ENCODE results near the gene AMOTL2.

The AMOTL2 gene

DNA sequence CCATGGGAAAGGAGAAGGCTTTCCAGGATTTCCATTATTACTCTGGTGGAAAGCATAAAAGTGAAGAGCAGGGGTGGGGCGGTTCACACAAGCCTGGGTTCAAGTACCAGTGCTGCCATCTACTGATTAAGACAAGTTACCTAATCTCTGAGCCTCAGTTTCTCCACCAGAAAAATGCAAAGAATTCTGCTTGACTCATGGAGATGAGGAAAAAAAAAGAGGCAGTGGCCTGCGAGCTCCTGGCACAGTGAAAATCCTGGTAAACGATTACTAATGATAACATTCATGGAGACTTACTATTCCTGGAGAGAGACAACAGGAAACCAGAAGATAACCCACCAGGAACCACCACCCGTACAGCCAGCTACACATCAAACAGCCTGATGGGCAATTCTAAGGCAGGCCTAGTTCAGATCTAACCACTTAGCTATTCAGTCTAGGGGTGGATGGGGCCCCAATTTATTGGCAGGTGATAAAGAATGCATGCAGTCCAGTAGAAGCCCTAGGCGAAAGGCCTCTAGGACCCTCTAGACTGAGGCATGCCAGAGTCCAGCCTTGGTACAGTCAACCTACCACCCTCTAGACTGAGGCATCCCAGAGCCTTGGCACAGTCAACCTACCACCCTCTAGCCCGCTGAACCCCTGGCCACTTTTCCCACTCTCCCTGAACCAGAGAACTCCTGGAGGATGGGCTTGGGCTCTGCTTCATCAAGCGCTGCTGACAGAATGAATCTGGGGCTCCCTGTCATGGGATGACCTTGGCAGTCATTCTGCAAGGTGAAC lies 2.5 kb downstream of the AMOTL2 start:
- TF ChIP-seq, protein P1, sequence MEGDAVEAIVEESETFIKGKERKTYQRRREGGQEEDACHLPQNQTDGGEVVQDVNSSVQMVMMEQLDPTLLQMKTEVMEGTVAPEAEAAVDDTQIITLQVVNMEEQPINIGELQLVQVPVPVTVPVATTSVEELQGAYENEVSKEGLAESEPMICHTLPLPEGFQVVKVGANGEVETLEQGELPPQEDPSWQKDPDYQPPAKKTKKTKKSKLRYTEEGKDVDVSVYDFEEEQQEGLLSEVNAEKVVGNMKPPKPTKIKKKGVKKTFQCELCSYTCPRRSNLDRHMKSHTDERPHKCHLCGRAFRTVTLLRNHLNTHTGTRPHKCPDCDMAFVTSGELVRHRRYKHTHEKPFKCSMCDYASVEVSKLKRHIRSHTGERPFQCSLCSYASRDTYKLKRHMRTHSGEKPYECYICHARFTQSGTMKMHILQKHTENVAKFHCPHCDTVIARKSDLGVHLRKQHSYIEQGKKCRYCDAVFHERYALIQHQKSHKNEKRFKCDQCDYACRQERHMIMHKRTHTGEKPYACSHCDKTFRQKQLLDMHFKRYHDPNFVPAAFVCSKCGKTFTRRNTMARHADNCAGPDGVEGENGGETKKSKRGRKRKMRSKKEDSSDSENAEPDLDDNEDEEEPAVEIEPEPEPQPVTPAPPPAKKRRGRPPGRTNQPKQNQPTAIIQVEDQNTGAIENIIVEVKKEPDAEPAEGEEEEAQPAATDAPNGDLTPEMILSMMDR (IDR thresholded peaks at IDR 0.05; ENCODE audit: control insufficient read depth, extremely low read depth, insufficient read depth), result no peak
- no peak for DNase-seq (ENCODE audit: low read depth)
- no peak overlapping the region for H3K4me3 ChIP-seq (ENCODE audit: low read depth, low read length)

DNA sequence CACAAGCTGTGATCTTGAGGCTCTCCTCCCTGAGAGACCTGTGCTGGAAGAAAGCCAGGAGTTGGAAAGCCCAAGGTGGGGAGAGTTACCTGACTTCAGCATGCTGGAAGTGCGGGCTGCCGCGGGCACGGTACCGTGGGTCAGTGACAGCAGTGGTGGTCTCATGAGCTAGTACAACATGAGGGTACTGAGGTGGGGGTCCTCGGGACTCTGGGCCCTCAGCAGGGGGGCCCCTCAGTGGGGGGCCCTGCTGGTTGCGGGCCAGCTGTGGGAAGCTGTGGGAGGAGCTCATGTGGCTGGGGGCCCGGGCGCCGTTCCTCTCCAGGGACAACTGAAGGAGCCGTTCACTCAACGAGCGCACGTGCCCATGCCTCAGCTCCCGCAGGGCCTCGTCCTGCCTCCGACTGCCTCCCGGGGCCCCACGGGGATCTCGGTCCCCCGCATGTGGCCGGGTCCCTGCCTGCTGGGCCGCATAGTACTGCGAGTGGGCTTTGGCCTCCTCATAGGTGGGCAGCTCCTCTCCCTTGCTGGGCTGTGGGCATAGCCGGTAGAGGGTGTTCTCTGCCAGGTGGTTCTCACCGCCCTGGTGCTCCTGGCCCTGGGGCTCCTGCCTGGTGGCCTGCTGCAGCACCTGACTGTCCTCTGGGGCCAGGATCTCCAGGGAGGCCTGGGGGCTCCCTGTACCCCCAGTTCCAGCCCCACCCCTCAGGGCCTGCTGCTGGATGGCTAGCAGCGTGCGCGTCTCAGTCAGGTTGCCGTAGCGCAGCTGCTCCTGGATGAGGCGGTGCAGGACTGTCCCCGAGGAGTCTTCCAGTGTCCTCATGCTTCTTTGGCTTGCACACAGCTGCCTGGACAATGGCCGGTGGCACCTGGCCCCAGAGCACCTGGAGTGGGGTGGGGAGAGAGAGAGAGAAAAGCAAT lies 3.4 kb downstream of the AMOTL2 start:
- TF ChIP-seq, protein P1 (IDR thresholded peaks at IDR 0.05; ENCODE audit: control insufficient read depth, extremely low read depth, insufficient read depth), result no peak
- DNase-seq (ENCODE audit: low read depth), result no peak
- H3K4me3 ChIP-seq (ENCODE audit: low read depth, low read length), result no peak overlapping the region

DNA sequence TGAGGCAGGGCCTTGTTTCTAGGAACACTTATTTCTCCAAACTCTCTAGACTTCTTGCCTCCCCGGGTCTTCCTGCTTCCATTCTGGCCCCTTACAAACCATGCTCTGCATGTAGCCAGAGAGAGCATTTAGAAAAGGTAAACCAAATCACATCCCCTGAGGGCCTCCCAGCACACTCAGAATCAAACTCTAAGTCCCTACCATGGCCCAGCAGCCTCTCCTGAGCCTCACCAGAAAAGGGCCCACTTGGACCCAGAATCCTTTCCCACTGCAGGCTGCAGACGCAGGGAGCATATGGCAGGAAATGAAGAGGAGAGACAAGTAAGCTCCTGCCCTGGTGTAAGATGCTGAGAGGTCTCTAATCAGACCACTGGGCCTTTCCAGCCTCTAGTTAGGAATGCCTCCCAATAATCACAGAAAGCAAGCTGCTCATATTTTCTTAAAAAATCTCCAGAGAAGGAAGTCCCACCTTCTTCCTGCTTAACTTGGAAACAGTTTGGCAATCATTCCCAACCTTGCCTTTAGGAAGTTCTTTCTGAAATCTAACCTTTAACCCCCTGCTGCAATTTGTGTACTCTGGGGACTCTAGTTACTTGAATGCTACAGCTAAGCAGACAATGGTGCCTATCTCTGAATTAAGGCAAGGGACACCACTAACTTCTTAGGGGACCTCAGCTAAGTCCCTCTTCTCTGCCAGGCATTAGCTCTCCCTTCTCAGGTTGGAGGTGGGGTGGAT lies 4.2 kb downstream of the AMOTL2 start:
- TF ChIP-seq, protein P1 (IDR thresholded peaks at IDR 0.05; ENCODE audit: control insufficient read depth, extremely low read depth, insufficient read depth), result no peak
- H3K4me3 ChIP-seq (ENCODE audit: low read depth, low read length), result no peak overlapping the region
- DNase-seq (ENCODE audit: low read depth), result no peak

DNA sequence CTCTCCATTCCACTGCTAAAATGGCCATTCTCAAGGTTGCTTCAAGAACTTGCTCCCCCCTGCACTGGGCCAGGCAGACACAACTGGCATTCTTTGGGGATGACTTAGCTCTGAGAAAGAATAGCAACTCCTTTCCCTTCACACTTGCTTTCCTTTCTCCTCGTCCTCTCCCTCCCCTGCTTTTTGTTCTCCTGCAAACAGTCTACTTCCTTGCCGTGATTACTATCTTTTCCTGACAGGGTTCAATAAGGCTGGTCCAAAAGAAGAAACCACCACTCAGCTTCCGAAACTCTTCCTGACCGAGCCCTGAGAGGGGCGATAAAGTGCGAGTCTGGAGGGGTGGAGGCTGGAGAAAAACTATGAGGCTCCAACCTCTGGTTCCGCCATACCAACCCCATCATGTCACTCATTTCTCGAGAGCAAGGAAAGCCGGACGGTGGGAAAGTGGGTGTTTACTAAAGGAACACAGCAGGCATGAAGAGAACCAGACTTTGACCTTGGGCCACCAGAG lies 5.0 kb downstream of the AMOTL2 start:
- no peak overlapping the region for H3K4me3 ChIP-seq (ENCODE audit: low read depth, low read length)
- DNase-seq (ENCODE audit: low read depth), result no peak
- TF ChIP-seq, protein P1 (IDR thresholded peaks at IDR 0.05; ENCODE audit: control insufficient read depth, extremely low read depth, insufficient read depth), result no peak

DNA sequence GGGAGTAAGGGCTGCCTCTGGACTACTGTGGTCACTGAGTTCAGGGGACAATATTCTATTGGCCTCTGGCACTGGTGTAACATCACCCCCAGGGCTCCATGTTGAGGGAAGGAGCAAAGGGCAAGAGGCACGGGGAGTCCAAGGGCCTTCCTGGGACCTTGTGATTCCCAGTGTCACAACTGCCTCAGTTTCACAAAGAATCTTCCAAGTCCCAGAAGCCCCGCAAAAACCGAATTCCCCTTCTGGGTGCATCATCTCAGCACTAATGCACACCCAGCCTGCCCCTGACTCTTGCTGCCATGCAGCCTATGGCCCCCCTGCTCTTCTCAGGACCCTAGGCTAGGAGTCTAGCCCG lies 5.5 kb downstream of the AMOTL2 start:
- no peak for DNase-seq (ENCODE audit: low read depth)
- no peak overlapping the region for H3K4me3 ChIP-seq (ENCODE audit: low read depth, low read length)
- TF ChIP-seq, protein P1 (IDR thresholded peaks at IDR 0.05; ENCODE audit: control insufficient read depth, extremely low read depth, insufficient read depth), result no peak

DNA sequence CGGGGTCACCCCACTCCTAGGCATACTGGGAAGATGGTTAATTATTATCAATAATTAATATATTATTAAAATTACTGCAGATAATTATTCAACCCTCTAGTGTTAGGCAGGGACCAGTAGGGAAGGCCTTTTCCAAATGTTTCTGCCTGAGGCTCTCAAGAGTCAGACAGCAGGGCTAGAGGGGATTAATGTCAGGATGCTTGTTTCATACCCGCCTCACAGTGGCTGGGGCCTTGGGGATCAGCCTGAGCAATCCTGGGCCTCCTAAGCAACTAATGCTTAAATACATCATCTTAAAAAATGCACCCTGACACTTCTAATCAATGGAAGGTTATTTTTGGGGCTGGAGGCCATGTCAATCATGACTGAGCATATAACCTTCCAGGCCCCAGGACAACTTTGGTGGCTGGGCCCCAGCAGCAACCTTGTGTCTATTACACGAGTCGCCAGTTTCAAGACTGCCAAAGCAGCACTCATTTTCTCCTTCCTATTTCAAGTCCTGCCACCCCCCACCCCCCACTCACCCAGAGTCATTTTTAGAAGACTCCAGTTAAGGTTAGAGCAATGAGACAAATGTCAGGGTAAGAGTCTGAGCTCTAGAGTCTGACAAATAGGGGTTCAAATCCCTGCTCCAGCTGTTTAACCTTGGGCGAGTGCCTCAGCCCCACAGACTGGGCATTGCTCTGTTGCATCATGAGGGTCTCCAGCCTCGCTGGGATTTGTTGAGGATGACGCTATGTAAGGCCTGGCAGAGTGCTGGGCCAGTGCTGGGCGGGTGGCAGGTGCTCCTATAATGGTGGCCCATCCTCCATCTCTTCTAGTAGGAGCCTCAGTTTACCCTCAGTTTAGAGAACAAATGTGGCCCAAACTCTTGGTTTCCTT lies 6.1 kb downstream of the AMOTL2 start:
- H3K4me3 ChIP-seq (ENCODE audit: low read depth, low read length), result no peak overlapping the region
- DNase-seq (ENCODE audit: low read depth), result no peak
- TF ChIP-seq, protein P1 (IDR thresholded peaks at IDR 0.05; ENCODE audit: control insufficient read depth, extremely low read depth, insufficient read depth), result no peak
